HEK293 (cell line): Measurements from ENCODE around the gene CHID1.

ENCODE experiments used
- CTCF ChIA-PET: fragments of 350-600 bp; formaldehyde crosslinking; extraction: SDS; loops from one replicate; lab custom pipeline; 2021; ENCODE audit warnings: antibody characterized with exemption; lab: Yijun Ruan, JAX
- POLR2A ChIA-PET: fragments of 300-600 bp; formaldehyde crosslinking; extraction: SDS; loops from one replicate; lab custom pipeline; 2020; ENCODE audit warnings: antibody characterized with exemption, inconsistent platforms; lab: Yijun Ruan, JAX
- H3K27ac ChIP-seq: fragments of 200-500 bp; sonication (Bioruptor generic); 2 replicates; pipeline ENCODE4 v1.5.1; 2014; ENCODE audit warnings: low read depth, low read length, control low read depth, inconsistent platforms; ENCODE audit errors: extremely low read depth
- H3K36me3 ChIP-seq, 2 experiments: fragments of 200-500 bp in 1 of 2; sonication (Bioruptor generic) in 1 of 2; 1 replicate in 1 of 2; 2 replicates in 1 of 2; pipeline ENCODE4 v1.5.1; 2014 to 2017; ENCODE audit warnings: inconsistent platforms in 2 of 2, low read length in 2 of 2; ENCODE audit not compliant: control insufficient read depth in 2 of 2, insufficient read depth in 1 of 2
- H3K4me1 ChIP-seq: fragments of 200-500 bp; sonication (Bioruptor generic); 2 replicates; pipeline ENCODE4 v1.5.1; 2014; ENCODE audit warnings: mild to moderate bottlenecking, low read length, inconsistent platforms; ENCODE audit not compliant: control insufficient read depth, insufficient read depth
- H3K4me3 ChIP-seq: 2 replicates; pipeline ENCODE4 v1.5.1; 2011; ENCODE audit warnings: low read depth, mild to moderate bottlenecking, control low read depth, low read length, moderate library complexity
- H3K9me3 ChIP-seq: fragments of 200-500 bp; sonication (Bioruptor generic); 2 replicates; pipeline ENCODE4 v1.5.1; 2014; ENCODE audit warnings: low read depth, low read length, inconsistent platforms; ENCODE audit not compliant: control insufficient read depth, insufficient read depth
- EGR2 ChIP-seq: fragments of 450-650 bp; formaldehyde crosslinking; IDR thresholded peaks from 2 replicates; pipeline ENCODE4 v1.5.1; 2016; ENCODE audit warnings: low read depth, missing biosample characterization, missing genetic modification characterization
- PRDM10 ChIP-seq: fragments of 450-650 bp; formaldehyde crosslinking; IDR thresholded peaks from 2 replicates; pipeline ENCODE4 v1.5.1; 2016; ENCODE audit warnings: missing biosample characterization, missing genetic modification characterization
- SP2 ChIP-seq: fragments of 450-650 bp; formaldehyde crosslinking; IDR thresholded peaks from 2 replicates; pipeline ENCODE4 v1.5.1; 2016; ENCODE audit warnings: missing biosample characterization, missing genetic modification characterization
- SP7 ChIP-seq: fragments of 450-650 bp; formaldehyde crosslinking; IDR thresholded peaks from 2 replicates; pipeline ENCODE4 v1.5.1; 2016; ENCODE audit warnings: missing biosample characterization, missing genetic modification characterization
- YY2 ChIP-seq: fragments of 450-650 bp; formaldehyde crosslinking; IDR thresholded peaks from 2 replicates; pipeline ENCODE4 v1.5.1; 2016; ENCODE audit warnings: missing biosample characterization, missing genetic modification characterization
- ZBTB7A ChIP-seq: fragments of 450-650 bp; formaldehyde crosslinking; IDR thresholded peaks from 2 replicates; pipeline ENCODE4 v1.5.1; 2016; ENCODE audit warnings: low read depth, missing biosample characterization, missing genetic modification characterization
- ZBTB8A ChIP-seq: fragments of 450-650 bp; formaldehyde crosslinking; IDR thresholded peaks from 2 replicates; pipeline ENCODE4 v1.5.1; 2016; ENCODE audit warnings: missing biosample characterization, missing genetic modification characterization
- ZNF426 ChIP-seq: fragments of 450-650 bp; formaldehyde crosslinking; IDR thresholded peaks from 2 replicates; pipeline ENCODE4 v1.5.1; 2017; ENCODE audit warnings: missing biosample characterization, missing genetic modification characterization, mild to moderate bottlenecking, inconsistent platforms, moderate library complexity
- ZNF473 ChIP-seq: fragments of 450-650 bp; formaldehyde crosslinking; IDR thresholded peaks from 2 replicates; pipeline ENCODE4 v1.5.1; 2017; ENCODE audit warnings: missing biosample characterization, missing genetic modification characterization
- ZNF610 ChIP-seq: fragments of 450-650 bp; formaldehyde crosslinking; IDR thresholded peaks from 2 replicates; pipeline ENCODE4 v1.5.1; 2016; ENCODE audit warnings: missing biosample characterization, missing genetic modification characterization, borderline replicate concordance
- ZSCAN18 ChIP-seq: fragments of 450-650 bp; formaldehyde crosslinking; IDR thresholded peaks from 2 replicates; pipeline ENCODE4 v1.5.1; 2016; ENCODE audit warnings: missing biosample characterization, missing genetic modification characterization
- ZSCAN5A ChIP-seq: fragments of 450-650 bp; formaldehyde crosslinking; IDR thresholded peaks from 2 replicates; pipeline ENCODE4 v1.5.1; 2016; ENCODE audit warnings: missing biosample characterization, missing genetic modification characterization
- TF ChIP-seq, protein P1 (sequence below): fragments of 450-650 bp; formaldehyde crosslinking; IDR thresholded peaks from 2 replicates; pipeline ENCODE4 v1.5.1; 2017; ENCODE audit warnings: missing biosample characterization, missing genetic modification characterization

CHID1 gene

GRCh38 chr11:823441-824291 lies 86.9 kb downstream of the CHID1 start:
- POLR2A ChIA-PET, result interaction anchor here (1.4 to 1.6 kb wide), 3 partner anchors 7 to 47 kb away, joined by 4 to 6 read pairs (median 5); partner anchors contain the start of genes CD151 and GATD1
- H3K9me3 ChIP-seq, result no peaks in the 10 kb centered on the region
- CTCF ChIA-PET, result no interaction called here

DNA sequence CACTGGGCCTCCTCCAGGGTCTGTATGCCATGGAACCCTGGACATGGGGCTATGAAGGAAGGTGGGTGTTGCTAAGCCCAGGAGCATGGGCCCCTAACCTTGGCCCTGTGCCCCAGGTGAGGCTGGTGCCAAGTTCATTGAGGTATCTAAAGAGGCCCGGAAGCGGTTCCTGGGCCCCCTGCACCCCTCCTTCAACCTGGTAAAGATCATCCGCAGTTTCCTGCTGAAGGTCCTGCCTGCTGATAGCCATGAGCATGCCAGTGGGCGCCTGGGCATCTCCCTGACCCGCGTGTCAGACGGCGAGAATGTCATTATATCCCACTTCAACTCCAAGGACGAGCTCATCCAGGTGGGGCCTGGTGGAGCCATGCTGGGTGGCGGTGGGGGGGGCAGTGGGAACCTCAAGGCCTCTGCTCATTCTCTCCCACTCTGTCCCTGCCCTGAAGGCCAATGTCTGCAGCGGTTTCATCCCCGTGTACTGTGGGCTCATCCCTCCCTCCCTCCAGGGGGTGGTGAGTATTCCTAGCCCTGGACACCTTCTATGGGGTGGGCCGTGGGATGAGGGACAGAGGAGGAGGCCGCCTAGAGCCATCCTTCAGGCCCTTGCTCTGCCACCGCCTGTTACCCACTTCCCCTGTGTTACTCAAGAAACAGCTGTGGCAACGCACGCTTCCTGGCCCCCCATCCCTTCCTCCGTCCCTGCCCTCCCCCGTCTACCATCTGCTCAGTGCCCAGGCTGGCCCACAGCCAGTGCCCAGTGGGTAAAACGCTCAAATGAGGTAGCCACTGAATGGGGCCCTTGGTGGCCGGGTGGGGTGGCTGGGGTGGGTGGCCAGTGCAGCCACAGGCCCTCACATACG lies 88.9 kb downstream of the CHID1 start:
- POLR2A ChIA-PET, result interaction anchor here (0.5 to 11.4 kb wide), 4 partner anchors 12 to 45 kb away, joined by 4 to 202 read pairs (median 5); partner anchors contain the start of genes CD151, CRACR2B, GATD1 and RPLP2
- CTCF ChIA-PET, result interaction anchor here (1.2 kb wide), 1 partner anchor 23 kb away, joined by 3 read pairs; no protein-coding TSS in a partner anchor
- Histone ChIP-seq H3K36me3 (peaks cover 0 to 44% of the 10 kb centered on the region in 2 experiments; a peak in 2 of 3 replicates), H3K4me3 (no peak overlapping the region)
- TF ChIP-seq YY2 (tag by site-specific recombination) (no peak), EGR2 (tag by site-specific recombination) (peak; percentile 26; the same call in 1 of the 2 replicates), ZNF473 (tag by site-specific recombination) (no peak), PRDM10 (tag by site-specific recombination) (0 out of 2 replicates have a peak, but pooled peaks have one; percentile 32), SP2 (tag by site-specific recombination) (0 out of 2 replicates have a peak, but pooled peaks have one; percentile 13)
- TF ChIP-seq, all 188 proteins: peak for 3
- Histone ChIP-seq H3K4me1 (0 out of 2 replicates have a peak, but pooled peaks cover 3% of the 10 kb centered on the region), H3K27ac (no peak overlapping the region), H3K9me3 (no peaks in the 10 kb centered on the region)

More at GRCh38 chr11:823441-824291, 86.9 kb downstream of the CHID1 start:
- H3K4me1 ChIP-seq, result 0 out of 2 replicates have a peak, but pooled peaks cover 3% of the 10 kb centered on the region
- TF ChIP-seq ZSCAN18 (tag by site-specific recombination) (no peak), ZNF610 (tag by site-specific recombination) (no peak), SP7 (no peak), ZNF426 (no peak), ZBTB7A (tag by site-specific recombination) (no peak), ZSCAN5A (tag by site-specific recombination) (no peak), ZBTB8A (tag by site-specific recombination) (no peak)
- TF ChIP-seq, protein P1, sequence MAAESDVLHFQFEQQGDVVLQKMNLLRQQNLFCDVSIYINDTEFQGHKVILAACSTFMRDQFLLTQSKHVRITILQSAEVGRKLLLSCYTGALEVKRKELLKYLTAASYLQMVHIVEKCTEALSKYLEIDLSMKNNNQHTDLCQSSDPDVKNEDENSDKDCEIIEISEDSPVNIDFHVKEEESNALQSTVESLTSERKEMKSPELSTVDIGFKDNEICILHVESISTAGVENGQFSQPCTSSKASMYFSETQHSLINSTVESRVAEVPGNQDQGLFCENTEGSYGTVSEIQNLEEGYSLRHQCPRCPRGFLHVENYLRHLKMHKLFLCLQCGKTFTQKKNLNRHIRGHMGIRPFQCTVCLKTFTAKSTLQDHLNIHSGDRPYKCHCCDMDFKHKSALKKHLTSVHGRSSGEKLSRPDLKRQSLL (tag by site-specific recombination), result no peak
- peaks cover 0 to 44% of the 10 kb centered on the region in 2 experiments; a peak in 2 of 3 replicates for H3K36me3 ChIP-seq
- no peak overlapping the region for H3K4me3 ChIP-seq
- H3K27ac ChIP-seq, result no peak overlapping the region
